RPMI8226 (cell line): ENCODE data around the gene IL1R1.

ENCODE experiments used
- DNase-seq: peaks from one replicate; pipeline ENCODE4 v3.0.0-alpha.2; 2015

IL1R1 gene

GRCh38 chr2:102209474-102209873 is 66.9 kb downstream of the IL1R1 start:
- DNase-seq: no peak

DNA sequence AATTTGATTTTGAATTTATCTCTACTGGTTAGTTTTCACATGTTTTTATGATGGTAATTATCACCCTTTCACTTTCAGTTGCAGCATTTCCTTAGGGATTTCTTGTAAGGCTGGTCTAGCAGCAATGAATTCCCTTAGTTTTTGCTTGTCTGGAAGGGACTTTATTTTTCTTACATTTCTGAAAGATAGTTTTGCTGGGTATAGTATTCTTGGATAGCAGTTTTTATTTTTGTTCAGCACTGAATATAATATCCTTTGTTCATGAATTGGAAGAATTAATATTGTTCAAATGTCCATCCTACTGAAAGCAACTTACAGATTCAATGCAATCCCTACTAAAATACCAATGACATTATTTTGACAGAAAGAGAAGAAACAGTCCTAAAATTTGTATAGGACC is 74.5 kb downstream of the IL1R1 start:
- no peak for DNase-seq

GRCh38 chr2:102224824-102225739 is 82.5 kb downstream of the IL1R1 start:
- DNase-seq: no peak

DNA sequence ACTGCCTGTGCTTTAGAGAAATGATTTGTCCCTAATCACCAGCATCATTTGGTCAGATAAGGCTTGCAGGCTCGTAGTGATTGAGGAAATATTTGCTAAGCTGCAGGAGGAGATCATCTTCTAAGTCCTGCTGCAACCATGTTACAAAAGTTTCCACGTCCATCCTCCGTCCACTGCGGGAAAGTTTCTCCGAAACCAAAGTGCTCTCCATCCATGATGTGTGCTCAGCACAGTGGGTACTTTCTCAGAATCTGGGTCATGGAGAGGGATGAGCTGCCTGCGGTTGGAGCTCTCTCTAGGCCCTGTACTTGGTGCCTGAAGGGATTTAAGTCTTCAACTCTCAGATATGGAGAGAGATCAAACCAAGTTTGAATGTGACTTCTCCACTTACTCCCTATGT is 83.6 kb downstream of the IL1R1 start:
- DNase-seq: no peak

DNA sequence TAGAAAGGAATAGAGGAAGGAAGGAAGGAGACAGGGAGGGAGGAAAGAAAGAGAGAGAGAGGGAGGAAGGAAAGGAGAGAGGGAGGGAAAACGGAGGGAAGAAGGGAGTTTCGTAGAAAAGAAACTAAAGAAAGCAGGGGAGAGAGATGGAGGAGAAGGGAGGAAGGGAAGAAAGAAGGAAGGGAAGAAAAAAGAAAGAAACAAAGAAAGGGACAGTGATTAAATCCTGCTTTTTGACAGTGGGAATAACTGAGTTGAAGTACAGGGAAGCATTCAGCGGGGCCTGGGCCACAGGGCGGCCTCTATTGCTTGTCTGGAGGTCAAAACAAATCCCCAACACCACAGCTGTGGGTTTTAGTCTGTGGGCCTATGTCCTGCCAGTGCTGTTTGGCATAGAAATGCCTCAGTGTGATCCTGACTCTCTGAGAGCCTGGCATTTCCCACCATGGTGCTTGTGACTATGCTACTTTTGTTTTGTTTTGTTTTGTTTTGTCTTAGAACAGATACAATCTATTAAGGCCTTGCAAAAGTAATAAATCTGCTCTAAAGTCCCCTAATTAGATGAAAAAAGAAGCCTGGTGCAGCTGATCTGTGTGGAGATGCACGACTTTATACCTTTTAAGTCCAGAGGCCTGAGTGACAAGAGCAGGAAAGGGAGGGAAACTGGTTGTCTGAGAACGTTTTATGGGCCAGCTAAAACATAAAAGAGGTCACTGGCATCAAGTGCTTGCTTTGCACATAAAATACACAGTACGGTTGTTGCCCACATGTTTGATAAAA is 84.3 kb downstream of the IL1R1 start:
- DNase-seq: no peak

DNA sequence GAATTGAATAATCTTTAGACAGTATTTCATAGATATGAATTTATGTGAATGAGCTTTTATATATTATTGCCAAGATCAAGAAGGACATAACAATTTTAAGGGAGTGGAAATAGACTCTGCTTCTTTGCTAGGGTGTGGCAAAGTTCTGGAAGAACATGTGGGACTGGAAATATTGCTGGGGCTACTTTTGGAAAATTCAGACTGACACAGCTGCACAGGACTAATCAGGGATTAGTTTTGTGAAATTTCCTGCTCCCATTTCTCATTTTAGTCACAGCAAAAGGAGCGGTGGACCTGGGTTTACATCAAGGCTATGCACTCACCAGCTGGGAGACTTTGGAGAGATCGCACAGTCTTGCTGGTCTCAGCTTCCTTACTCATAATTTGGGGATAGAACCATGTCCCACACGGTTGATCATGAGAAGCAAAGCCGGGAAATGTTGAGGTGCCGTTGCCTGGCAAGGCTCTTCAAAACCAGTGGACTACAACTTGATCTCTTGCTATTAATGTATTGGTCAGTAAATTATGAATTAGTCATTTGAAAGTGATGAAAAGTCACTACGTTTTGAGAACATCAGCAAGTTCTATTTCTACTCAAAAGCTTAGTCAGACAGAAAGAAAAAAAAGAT is 86.7 kb downstream of the IL1R1 start:
- DNase-seq: no peak
